Hepatocyte (in vitro differentiated cells): ENCODE data around the gene EPO.

Source experiments
- EZH2 ChIP-seq: fragments of 200-600 bp; sonication (generic); IDR thresholded peaks from 2 replicates; pipeline ENCODE4 v1.6.1; 2016; ENCODE audit warnings: antibody characterized with exemption, mild to moderate bottlenecking, borderline replicate concordance
- EZH2phosphoT487 ChIP-seq: fragments of 200-600 bp; sonication (generic); IDR thresholded peaks from one replicate; pipeline ENCODE4 v1.6.1; 2018; ENCODE audit warnings: antibody characterized with exemption, mild to moderate bottlenecking, low read depth, moderate library complexity; ENCODE audit not compliant: unreplicated experiment, severe bottlenecking
- TF ChIP-seq, protein P1 (sequence below): fragments of 200-600 bp; sonication (generic); IDR thresholded peaks from 2 replicates; pipeline ENCODE4 v1.5.1; 2016; ENCODE audit warnings: antibody characterized with exemption, mild to moderate bottlenecking; ENCODE audit not compliant: poor library complexity

DNA sequence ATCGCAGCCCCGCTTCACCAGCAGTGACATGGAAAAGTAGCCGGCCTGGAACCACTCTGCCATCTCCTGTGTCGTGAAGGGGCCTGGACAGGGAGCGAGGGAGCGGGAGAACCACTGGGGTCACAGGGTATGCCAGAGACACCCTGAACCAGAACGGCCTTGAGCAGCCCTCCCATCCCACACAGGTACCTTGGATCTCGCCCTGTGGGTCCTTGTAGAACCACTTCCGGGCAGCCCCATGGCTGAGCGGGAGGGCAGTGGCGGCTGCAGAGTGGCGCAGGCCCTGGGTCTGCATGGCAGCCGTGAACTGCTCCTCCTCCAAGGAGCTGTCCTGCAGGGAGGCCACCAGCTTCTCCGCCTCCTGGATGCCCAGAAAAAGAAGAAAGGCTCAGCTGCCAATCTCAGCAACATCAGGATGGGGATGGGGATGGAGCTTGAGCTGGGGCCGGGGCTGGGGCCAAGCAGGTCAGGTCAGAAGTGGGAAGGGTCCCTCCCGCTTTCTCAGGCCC, 35.7 kb upstream of the EPO start:
- TF ChIP-seq, protein P1, sequence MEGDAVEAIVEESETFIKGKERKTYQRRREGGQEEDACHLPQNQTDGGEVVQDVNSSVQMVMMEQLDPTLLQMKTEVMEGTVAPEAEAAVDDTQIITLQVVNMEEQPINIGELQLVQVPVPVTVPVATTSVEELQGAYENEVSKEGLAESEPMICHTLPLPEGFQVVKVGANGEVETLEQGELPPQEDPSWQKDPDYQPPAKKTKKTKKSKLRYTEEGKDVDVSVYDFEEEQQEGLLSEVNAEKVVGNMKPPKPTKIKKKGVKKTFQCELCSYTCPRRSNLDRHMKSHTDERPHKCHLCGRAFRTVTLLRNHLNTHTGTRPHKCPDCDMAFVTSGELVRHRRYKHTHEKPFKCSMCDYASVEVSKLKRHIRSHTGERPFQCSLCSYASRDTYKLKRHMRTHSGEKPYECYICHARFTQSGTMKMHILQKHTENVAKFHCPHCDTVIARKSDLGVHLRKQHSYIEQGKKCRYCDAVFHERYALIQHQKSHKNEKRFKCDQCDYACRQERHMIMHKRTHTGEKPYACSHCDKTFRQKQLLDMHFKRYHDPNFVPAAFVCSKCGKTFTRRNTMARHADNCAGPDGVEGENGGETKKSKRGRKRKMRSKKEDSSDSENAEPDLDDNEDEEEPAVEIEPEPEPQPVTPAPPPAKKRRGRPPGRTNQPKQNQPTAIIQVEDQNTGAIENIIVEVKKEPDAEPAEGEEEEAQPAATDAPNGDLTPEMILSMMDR: no peak
- TF ChIP-seq EZH2phosphoT487 (no peak), EZH2 (no peak)
